Frontal cortex (tissue), 1 donor: ENCODE data around the gene TRIO. TPM values are rescaled to one million over a fixed set of nuclear protein-coding genes. Genes with fewer than 3 reads are reported as not detected.

Experiments used
- total RNA-seq: library from RNA; depleted of rRNA; stranded (reverse); fragments of >200 nt; gene quantifications from one replicate; pipeline ENCODE4 v1.2.3, GENCODE V29; 2014

The TRIO gene
- total RNA-seq, 1 donor from 2014 or later = 310 TPM

Other genes with a start within 250 kb of the TRIO start
- 3.7 TPM for gene DNAH5, start 198.7 kb upstream of the TRIO start, total RNA-seq